ENCODE data around the gene P4HA3.

The P4HA3 gene

DNA sequence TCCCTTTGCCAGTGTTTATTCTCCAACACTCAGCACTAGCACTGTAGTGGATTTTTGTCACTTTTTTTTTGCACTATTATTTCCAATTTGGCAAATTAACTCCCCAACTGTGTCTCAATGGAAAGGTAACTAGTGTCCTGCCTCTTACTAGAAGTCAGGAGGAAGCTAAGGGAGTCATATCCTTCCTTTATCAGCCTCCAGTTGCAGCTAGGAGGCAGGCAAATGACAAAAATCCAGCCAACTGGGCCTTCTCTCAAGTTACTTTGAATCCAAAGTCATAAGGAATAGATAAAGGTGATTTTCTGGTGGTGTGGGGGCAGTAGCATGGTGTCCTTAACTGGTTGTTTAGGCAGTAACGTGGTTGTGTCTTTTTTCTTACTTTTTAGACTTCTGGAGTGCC, 15.6 kb upstream of the P4HA3 start:
- H3K4me3 ChIP-seq (ENCODE audit: low read depth, low read length) = no peak overlapping the region
- no peak for DNase-seq (ENCODE audit: low read depth)
- TF ChIP-seq MYC (IDR thresholded peaks at IDR 0.05; ENCODE audit: low read depth, low read length) = no peak
- TF ChIP-seq, protein P1, sequence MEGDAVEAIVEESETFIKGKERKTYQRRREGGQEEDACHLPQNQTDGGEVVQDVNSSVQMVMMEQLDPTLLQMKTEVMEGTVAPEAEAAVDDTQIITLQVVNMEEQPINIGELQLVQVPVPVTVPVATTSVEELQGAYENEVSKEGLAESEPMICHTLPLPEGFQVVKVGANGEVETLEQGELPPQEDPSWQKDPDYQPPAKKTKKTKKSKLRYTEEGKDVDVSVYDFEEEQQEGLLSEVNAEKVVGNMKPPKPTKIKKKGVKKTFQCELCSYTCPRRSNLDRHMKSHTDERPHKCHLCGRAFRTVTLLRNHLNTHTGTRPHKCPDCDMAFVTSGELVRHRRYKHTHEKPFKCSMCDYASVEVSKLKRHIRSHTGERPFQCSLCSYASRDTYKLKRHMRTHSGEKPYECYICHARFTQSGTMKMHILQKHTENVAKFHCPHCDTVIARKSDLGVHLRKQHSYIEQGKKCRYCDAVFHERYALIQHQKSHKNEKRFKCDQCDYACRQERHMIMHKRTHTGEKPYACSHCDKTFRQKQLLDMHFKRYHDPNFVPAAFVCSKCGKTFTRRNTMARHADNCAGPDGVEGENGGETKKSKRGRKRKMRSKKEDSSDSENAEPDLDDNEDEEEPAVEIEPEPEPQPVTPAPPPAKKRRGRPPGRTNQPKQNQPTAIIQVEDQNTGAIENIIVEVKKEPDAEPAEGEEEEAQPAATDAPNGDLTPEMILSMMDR (IDR thresholded peaks at IDR 0.05; ENCODE audit: low read depth, low read length) = no peak
- no peak for TF ChIP-seq POLR2A (IDR thresholded peaks at IDR 0.05; ENCODE audit: extremely low read depth, insufficient read length)
- TF ChIP-seq, protein P2, sequence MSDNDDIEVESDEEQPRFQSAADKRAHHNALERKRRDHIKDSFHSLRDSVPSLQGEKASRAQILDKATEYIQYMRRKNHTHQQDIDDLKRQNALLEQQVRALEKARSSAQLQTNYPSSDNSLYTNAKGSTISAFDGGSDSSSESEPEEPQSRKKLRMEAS (IDR thresholded peaks at IDR 0.05; ENCODE audit: low read depth, low read length) = no peak

DNA sequence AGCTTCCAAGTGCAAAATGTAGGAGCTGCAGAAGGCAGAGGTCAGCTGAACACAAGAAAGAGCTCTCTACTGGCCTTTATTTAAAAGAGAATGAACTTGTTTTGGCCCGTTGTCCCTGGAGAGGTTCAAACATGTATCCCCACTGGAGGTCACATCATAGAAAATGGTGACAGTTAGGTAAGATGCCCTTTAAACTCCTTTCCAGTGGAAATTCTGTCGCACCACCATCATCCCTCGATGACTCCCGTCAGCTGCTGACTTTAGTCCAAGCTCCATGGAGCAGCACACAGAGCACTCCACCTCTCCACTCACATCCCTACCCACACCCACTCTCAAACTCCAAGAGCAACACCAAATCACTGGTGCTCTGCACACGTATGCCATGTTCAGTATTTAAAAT, 15.2 kb upstream of the P4HA3 start:
- TF ChIP-seq, protein P2 (IDR thresholded peaks at IDR 0.05; ENCODE audit: low read depth, low read length) = no peak
- no peak for TF ChIP-seq POLR2A (IDR thresholded peaks at IDR 0.05; ENCODE audit: extremely low read depth, insufficient read length)
- no peak for TF ChIP-seq MYC (IDR thresholded peaks at IDR 0.05; ENCODE audit: low read depth, low read length)
- TF ChIP-seq, protein P1 (IDR thresholded peaks at IDR 0.05; ENCODE audit: low read depth, low read length) = no peak
- H3K4me3 ChIP-seq (ENCODE audit: low read depth, low read length) = no peak overlapping the region
- DNase-seq (ENCODE audit: low read depth) = no peak

DNA sequence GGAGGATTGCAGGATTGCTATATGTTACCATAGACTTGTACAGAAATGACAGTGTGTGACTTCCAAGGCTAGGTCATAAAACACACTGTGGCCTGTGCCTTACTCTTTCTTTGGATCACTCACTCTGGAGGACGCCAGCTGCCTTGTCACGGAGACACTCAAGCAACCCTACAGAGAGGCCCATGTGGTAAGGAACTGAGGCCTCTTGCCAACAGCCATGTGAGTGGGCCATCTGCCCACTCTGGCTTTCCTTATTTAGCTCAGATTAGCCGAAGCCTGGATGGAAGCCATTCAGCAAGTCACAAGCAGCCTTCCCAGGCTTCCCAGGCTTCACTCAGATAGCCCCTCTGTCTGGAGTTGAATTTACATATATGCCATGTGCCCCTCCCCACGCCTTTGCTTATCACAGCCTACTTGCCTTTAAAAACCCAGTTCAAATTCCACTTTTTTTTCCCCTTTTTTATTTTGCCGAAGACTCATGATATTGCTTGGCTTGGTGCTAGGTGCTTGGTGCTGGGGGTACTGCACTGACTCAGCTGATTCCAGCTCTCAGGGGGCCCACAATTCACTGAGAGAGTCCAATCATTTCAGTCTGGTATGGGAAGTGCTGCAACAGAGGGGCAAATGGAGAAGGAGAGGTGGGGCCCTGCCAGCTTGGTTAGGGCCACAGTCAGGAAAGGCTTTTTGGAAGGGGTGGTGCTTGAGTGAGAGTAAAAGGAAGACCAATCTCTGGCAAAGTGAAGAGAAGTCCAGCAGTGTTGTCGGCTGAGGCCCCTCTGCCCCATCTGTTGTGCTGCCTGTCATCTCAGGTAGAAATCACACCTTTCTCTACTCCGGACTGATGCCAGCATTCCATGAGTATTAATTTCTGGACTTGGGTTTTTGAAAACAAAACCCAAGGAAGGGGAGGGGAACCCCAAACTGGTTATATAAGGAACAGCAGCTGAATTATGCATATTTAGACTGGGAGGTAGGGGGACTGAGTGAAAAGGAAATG, 14.5 kb upstream of the P4HA3 start:
- no peak for DNase-seq (ENCODE audit: low read depth)
- TF ChIP-seq, protein P2 (IDR thresholded peaks at IDR 0.05; ENCODE audit: low read depth, low read length) = no peak
- no peak overlapping the region for H3K4me3 ChIP-seq (ENCODE audit: low read depth, low read length)

DNA sequence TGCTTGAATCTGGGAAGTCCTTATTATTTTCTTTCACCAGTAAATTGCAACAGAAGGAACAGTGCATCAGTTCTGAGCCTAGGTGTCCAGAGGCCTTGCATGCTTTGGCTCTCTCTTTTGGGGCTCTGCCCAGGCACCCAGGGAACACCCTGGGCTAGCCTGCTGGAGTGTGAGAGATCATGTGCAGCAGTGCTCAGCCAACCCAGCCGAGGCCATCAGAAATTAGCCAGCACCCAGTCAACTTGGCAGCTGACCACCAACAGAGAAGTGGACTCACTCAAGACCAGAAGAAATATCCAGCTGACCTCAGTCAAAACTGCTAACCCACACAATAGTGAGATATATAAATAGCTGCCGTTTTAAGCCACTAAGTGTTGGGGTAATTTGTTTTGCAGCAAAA, 11.2 kb upstream of the P4HA3 start:
- no peak overlapping the region for H3K4me3 ChIP-seq (ENCODE audit: low read depth, low read length)
- TF ChIP-seq MYC (IDR thresholded peaks at IDR 0.05; ENCODE audit: low read depth, low read length) = no peak
- TF ChIP-seq, protein P2 (IDR thresholded peaks at IDR 0.05; ENCODE audit: low read depth, low read length) = no peak
- TF ChIP-seq, protein P1 (IDR thresholded peaks at IDR 0.05; ENCODE audit: low read depth, low read length) = no peak
- TF ChIP-seq POLR2A (IDR thresholded peaks at IDR 0.05; ENCODE audit: extremely low read depth, insufficient read length) = no peak
- DNase-seq (ENCODE audit: low read depth) = no peak

DNA sequence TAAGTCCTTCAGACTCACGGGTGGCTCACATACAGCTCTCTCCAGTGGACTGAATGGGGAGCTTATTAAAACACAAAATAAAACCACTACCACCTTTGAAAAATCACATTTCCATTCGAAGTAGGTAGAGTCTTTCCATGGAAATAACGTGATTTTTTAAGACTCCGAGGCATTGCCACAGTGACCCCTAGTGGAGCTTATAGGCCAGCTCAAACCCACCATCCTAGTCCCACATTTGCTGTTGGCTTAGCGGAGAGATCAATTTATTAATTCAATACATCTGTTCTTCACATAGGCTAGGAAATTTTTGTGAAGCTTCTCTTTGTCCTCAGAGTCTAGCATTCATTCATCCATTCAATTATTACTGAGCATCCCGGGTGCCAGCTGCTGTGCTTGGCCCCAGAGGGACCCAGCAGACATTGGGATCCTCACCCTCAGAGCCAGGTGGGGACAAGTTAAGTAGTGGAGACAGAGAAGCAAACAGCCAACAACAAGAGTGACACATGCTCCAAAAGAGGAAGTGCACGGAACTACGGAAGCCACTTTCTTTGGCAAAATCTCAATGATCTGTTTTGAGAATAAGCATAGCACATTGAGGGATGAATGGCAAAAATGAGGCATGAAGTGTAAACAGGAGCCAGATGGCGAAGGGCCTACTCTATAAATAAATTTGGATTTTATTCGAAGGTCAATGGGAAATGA, 10.2 kb upstream of the P4HA3 start:
- TF ChIP-seq POLR2A (IDR thresholded peaks at IDR 0.05; ENCODE audit: extremely low read depth, insufficient read length) = no peak
- TF ChIP-seq, protein P2 (IDR thresholded peaks at IDR 0.05; ENCODE audit: low read depth, low read length) = peak; percentile 90
- peak; percentile 87 for TF ChIP-seq MYC (IDR thresholded peaks at IDR 0.05; ENCODE audit: low read depth, low read length)
- TF ChIP-seq, protein P1 (IDR thresholded peaks at IDR 0.05; ENCODE audit: low read depth, low read length) = peak; percentile 50
- peak; percentile 72 for DNase-seq (ENCODE audit: low read depth)
- H3K4me3 ChIP-seq (ENCODE audit: low read depth, low read length) = no peak overlapping the region

DNA sequence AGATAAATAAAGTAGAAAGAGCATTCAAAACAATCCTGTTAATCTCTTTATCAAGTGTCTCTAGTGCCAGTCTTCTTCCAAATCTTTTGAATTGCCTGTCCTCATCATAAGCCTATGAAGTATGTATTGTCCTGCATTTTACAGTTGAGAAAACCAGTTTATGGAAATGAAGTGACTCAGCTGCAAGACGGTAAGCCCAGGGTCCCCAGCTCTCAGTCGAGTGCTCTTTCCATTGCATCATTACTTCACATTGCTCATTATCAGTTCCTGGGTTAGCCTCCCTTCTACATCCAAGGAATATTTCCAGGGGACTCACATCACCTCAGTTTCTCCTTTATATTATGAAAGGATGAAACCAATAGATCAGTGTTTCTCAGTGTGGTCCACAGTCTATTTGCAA, 9.1 kb upstream of the P4HA3 start:
- H3K4me3 ChIP-seq (ENCODE audit: low read depth, low read length) = no peak overlapping the region
- DNase-seq (ENCODE audit: low read depth) = no peak
- TF ChIP-seq, protein P1 (IDR thresholded peaks at IDR 0.05; ENCODE audit: low read depth, low read length) = no peak
- TF ChIP-seq, protein P2 (IDR thresholded peaks at IDR 0.05; ENCODE audit: low read depth, low read length) = no peak
- TF ChIP-seq POLR2A (IDR thresholded peaks at IDR 0.05; ENCODE audit: extremely low read depth, insufficient read length) = no peak
- TF ChIP-seq MYC (IDR thresholded peaks at IDR 0.05; ENCODE audit: low read depth, low read length) = no peak
